ENCODE measurements around the gene FLAD1. TPM values are rescaled to one million over a fixed set of nuclear protein-coding genes. Genes with fewer than 3 reads are reported as not detected.

The FLAD1 gene
- 60.4 and 68.0 TPM in 2 replicates for total RNA-seq (2014; rRNA removed; shearing (Covaris generic))
- polyA plus RNA-seq (2014; cell fraction: nucleus; rRNA removed), result 92.8 and 106 TPM in 2 replicates

DNA sequence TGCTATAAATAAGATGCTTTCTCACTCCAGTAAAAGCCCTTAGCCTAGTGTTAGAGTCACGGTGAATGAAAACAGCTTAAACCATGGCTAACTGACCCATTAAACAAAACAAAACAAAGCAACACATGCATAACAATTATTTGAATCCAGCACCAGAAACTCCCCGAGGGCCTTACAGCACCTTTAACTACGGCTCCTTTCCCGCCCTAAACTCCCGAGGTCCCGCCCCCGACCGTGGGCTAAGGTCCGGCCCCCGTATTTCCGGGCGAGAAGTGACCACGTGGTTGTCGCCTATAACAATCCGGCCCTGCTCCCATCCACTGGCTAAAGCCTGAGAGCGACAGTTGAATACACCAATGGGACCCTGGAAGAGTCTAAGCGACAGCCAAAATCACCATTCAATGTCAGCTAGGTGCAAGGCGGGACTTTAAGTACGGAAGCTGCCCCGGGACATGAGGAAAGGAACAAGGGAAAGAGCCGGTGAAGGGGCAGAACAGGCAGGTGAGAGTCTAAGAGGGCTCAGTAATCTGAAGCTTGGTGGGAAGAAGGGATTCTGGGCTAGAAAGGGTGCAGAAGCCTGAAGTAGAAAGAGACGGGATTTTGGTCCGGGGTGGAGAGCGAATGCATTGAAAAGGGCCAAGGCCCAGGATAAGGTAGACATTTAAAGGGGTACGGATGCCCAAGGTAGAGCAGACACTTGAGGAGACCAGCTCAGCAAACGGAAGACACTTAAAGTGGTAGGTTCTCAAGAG, at the start of gene FLAD1:
Gene FLAD1, plus strand, starts transcription at position 448 of the 752 bp plus-strand sequence. CDS start 351 bp downstream, outside the sequence.
- peak; percentile 100 for DNase-seq (ENCODE audit: extremely low read depth, low read depth)

DNA sequence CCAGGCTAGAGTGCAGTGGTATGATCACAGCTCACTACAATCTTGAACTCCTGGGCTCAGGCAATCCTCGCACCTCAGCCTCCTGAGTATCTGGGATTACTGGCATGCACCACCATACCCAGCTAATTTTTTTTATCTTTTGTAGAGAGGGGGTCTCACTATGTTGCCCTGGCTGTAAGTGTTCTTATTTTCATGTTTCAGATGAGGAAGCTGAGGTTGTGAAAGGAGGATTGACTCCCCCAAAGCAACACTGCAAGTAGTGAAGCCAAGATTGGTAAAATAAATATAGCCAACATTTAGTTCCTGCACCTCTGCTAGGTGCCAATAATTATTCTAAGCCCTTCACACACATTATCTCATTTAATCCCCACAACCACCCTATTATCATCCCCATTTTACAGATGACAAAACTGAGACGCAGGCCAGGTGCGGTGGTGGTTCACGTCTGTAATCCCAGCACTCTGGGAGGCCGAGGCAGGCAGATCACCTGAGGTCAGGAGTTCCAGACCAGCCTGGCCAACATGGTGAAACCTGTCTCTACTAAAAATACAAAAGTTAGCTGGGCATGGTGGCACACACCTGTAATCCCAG, 48.7 kb upstream of the FLAD1 start:
- no peak for DNase-seq (ENCODE audit: extremely low read depth, low read depth)

DNA sequence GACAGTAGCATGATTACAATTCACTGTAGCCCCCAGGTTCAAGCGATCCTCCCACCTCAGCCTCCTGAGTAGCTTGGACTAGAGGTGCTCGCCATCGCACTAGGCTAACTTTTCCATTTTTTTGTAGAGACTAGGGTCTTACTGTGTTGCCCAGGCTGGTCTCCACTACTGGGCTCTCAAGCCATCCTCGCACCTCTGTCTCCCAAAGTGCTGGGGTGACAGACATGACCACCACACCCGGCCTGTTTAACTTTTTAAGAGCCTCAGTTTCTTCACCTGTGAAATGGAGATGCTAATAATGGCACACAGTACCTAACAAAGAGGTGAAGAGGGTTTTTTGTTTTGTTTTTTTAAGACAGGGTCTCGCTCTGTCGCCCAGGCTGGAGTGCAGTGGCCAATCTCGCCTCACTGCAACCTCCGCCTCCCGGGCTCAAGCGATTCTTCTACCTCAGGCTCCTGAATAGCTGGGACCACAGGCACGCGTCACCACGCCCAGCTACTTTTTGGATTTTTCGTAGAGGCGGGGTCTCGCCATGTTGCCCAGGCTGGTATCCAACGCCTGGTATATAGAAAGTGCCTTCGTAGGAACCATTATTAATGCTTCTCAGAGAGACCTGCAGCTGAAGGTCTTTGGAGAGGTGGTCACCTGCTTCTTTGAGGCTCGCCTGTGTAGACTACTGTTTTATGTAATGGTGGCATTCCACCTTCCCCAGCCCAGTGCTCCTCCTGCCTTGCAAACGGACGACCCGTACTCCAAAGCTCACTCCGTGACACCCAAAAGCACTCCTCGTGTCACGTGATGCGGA, 47.2 kb upstream of the FLAD1 start:
- DNase-seq (ENCODE audit: extremely low read depth, low read depth), result no peak

DNA sequence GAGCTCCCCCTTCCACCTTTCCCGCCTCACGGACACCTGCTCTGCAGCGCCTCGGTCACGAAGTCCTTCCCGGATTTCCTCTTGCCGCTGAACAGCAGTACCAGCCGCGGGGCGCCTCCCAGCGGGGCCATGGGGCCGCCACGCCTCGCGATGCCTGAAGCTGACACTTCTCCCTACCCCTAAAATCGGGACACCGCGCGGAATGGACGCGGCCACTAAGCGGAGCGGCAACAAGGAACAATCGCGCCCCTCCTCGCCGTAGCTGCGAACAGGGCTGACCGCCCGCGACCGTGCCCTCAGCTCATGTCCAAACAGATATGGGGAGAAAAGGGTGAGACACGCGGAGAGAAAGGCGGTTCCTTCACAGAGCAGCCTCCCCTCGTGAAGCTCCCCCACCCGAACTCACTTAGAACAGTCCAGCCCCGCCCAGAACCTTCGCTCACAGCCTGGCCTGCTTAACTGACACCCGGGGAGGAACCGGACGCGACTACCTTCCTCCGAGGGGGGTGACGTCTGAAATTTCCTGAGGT, 46.5 kb upstream of the FLAD1 start, which contains the start of gene PMVK:
Gene PMVK, minus strand, starts transcription at position 165 of the 530 bp plus-strand sequence. Its CDS starts 34 bp downstream, at position 131.
- DNase-seq (ENCODE audit: extremely low read depth, low read depth), result peak; percentile 96

DNA sequence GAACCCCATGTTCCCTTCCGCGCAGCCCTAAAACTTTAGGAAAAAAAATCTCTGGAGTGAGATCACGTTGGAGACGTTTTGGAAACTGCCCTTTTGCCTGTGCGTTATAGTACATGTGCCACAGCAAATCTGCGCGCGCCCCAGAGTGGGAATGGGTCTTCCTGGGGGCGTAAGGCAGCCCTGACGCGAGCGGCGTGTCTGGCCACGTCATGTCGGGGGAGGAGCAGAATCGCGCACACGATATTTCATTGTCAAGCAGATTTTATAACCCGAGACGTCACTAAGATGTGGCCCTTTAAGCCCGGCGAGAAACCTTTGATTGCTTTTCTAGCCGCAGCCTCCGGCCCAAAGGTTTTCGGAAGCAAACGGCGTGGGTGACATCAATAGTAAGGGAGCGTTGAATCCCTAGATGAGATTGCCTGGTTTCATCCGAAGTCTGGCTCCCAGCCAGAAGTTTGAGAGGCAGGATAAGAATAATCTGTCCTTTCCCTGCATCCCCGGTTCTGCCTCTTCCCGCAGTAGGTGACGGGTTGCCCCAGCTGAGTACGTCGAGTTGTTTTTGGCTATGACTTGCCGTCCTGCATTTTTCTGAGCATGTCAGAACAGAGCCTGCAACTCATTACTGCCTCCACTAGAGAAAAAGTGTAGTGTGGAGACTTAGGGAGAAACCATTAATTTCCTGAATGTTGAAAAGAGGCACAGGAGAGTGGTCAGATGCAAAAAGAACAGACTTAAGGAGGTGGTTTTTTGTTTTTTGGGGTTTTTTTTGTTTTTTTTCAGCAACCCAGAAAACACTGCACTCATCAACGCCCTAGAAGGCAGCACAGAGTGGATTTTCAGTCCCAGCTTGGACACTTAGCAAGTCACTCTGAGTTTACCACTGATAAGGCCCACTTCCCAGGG, 45.8 kb upstream of the FLAD1 start:
- peak; percentile 93 for DNase-seq (ENCODE audit: extremely low read depth, low read depth)

DNA sequence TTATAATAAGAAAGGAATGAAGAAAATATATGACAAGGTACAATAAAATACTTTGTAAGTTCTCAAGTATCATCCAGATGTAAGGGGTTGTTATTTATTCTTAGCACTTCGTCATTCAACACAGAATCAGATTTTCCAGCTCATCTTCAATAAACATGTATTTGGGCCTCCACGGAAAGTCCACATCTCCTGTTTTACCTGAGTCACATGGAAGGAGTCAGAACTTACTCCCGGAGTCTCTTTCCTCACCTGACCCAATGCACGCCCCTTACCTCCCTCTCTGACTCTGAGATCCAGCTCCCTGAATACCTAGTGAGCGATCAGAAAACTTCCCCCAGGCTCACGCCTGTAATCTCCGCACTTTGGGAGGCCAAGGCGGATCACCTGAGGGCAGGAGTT, 45.2 kb upstream of the FLAD1 start:
- DNase-seq (ENCODE audit: extremely low read depth, low read depth), result no peak

DNA sequence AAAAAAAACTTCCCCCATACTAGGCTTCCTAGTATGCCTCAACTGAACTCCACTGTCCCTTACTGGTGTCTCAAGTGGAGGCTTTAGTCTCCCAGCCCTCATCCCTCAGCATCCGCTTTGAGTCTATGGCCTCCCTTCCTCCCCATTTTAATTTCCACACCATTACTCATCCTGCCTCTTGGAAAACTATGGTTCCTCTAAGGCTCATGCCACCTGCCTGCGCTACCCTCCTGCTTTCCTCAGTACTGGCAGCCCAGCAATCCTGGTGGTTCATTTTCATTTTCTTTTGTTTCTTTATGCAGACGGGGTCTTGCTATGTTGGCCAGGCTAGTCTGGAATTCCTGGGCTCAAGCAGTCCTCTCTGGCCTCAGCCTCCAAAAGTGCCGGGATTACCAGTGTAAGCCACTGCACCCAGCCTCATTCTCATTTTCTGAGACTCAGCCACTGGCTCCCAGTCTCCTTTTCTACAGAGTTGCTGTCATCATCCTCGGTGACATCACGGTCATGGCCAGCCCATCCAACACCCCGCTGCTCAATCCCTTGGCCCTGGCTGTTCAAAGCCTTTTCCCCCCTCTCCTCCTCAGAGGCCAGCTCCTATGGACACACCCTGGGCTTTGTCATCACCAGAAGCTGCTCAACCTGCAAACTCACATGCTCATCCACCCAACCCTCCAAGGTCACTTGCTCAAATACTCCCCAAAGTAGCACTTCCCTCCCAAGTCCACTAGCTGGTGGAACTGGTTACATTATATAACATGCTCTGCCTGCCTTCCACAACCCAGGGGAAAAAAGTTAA, 44.3 kb upstream of the FLAD1 start:
- no peak for DNase-seq (ENCODE audit: extremely low read depth, low read depth)

DNA sequence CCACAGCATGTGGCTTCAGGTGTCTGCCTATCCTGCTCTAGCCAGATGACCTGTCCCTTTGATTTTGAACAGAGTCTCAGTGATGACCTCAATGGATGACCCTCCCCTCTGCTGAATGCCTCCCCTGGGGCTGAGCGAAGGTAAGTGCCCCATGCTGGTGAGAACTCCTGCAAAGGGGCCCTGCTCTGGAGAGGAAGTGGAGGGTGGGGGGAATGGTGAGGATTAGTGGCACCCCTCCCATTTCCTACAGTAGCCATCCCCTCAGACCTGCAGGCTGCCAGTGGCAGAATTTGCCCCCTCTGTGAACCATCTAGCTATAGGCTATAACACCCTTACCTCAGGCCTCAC, 43.0 kb upstream of the FLAD1 start:
- DNase-seq (ENCODE audit: extremely low read depth, low read depth), result no peak

DNA sequence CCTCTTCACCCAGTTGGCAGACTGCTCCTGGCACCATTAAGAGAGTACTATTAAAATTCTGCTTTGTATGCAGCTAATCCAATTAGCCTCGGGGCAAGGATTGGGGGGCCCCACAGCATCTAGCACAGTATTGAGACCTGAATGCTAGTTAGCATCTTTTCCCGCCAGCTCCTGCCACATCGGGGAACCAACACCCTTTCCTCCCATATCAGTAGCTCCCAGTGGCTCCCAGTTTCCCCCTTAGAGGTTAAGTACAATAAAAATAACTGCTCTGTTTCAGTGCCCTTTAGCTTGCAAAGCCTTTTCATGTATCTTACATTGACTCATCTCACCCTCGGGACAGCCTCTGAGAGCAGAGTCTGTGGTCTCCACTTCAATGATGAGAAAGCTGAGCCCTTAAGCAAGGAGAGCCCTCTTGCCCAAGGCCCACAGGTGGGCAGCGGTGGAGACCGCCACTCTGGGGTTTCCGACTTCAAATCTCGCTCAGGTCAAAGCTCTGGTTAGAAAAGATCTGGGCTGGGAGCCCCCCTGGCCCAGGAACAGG, 42.4 kb upstream of the FLAD1 start:
- DNase-seq (ENCODE audit: extremely low read depth, low read depth), result no peak

DNA sequence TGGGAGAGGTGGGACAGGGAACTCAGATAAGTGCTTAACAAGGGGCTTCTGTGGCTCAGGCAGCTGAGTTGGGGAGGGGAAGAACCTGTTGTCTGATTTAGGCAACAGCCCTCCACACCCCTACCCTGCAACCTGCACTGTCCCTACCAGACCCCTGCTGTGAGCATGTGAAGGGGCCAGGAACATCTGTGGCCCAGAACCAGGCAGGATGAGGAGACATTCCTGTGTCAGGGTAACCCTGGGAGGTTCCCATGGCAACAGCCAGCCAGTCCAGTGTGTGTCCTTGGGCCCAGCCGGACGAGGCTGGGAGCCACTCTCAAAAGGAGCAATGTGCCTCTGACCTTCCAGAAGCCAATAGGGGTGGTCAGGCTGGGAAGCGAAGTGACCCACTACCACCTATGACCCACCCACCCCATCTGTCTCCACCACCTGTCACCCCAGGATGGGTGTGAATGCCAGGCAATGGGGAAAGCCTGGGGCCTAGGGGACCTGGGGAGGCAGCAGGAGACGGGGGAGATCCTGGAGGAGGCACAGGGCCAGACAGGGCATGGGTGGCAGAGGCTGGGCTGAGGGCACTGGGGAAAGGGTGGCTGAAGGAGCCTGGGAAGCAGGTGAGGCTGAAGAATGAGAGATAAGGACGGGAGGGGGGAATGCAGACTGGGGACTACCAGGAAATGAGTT, 41.7 kb upstream of the FLAD1 start:
- DNase-seq (ENCODE audit: extremely low read depth, low read depth), result no peak

DNA sequence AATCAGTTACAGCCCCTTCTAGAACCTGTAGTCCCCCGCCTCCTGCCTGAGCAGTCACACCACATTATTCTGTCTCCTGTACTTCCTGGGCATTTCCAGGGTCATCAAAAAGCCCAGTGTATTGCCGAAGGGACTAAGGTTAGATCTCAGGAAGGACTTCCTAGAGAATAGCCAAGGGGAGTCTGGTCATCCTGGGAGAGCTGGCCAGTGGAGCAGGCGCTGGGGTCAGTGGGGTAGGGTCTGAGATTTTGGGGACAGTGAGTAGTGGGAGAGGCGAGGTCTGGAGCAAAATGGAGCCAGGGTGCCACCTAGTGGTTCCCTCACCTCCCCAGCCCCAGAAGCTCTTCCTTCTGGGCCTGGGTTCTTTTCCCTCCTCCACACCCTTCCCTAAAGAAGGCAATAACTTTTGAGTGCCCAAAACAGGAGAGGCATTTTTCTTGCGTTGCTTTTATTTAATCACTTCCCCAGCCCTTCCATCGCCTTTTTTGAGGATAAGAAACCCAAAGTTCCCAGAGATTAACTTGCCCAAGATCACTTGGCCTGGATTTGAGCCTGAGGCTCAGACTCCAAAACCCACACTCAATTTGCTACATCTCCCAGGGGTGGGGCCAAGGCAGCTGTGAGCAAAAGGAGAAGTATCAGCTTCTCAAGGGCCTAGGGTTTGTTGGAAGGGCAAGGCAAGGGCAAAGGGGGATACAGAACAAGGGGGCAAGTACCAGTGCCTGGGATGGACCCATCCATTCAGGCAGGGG, 39.3 kb upstream of the FLAD1 start:
- peak; percentile 56 for DNase-seq (ENCODE audit: extremely low read depth, low read depth)

DNA sequence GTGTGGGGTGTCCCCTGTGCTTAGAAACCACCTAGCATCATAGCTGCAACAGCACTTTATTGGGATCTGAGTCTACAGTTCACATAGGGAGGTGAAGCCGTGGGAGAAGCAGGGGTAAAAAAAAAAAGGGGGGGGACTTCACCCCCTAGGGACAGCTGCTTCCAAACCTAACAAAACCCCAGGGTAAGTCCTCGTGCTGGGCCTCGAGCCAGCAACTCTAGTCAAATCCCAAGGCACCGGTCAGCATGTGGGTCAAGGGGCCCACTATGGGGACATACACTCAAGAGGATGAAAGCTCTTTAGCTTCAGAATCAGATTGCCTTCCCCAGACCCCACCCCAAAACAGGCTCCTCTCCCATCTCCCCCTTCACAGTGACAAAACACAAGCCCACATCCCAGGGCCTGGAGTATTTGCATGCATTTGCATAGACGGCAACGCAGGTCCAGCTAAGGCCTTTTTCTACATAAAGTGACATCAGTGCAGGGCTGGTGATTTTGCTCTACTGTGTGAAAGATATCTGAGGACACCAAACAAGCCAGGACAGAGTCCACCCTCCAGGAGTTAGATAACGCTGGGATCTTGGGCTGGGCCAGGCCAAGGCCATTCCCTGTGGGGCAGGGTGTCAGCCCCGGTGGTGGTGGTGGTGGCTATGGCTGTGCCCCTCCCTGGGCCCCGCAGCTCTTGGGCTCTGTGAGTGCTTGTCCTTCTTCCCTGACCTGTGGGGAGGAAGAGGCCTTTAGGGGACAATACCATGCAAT, 38.6 kb upstream of the FLAD1 start:
- no peak for DNase-seq (ENCODE audit: extremely low read depth, low read depth)

DNA sequence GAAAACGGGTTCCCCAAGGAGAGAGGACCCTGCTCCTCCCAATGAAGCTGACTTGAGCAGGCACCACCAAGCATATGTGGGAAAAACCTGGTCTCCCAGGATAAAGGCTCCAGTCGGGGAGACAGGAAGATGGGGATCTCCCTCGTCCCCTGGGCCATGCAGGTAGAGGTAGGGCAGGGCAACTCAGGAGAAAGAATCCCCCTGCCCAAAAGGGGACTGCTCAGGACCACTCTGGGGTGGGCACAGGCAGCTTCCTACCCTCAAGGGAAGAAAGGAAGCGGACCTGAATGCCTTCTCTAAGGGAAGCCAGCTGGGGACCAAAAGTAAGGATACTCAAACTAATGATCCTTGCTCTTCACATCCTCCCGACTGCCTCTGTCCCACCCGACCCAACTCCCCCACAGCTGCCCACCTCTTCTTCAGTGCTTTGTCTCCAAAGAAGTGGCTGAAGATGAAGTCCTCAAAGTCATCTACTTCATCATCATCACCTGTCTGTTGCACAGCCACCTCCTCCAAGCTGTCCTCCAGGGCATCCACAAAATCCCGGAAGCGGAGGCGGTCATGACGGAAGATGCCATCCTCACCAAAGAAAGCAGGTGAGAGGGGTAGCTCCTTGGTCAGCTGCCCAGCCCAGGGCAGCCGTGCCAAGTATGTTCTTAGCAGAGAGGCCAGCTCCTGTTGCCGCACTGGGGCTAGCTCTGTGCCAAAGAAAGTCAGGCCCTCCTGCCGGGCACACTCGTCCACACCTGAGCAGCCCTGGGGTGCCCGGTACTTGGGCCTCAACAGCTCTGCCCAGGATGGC, 37.8 kb upstream of the FLAD1 start:
- DNase-seq (ENCODE audit: extremely low read depth, low read depth), result no peak

DNA sequence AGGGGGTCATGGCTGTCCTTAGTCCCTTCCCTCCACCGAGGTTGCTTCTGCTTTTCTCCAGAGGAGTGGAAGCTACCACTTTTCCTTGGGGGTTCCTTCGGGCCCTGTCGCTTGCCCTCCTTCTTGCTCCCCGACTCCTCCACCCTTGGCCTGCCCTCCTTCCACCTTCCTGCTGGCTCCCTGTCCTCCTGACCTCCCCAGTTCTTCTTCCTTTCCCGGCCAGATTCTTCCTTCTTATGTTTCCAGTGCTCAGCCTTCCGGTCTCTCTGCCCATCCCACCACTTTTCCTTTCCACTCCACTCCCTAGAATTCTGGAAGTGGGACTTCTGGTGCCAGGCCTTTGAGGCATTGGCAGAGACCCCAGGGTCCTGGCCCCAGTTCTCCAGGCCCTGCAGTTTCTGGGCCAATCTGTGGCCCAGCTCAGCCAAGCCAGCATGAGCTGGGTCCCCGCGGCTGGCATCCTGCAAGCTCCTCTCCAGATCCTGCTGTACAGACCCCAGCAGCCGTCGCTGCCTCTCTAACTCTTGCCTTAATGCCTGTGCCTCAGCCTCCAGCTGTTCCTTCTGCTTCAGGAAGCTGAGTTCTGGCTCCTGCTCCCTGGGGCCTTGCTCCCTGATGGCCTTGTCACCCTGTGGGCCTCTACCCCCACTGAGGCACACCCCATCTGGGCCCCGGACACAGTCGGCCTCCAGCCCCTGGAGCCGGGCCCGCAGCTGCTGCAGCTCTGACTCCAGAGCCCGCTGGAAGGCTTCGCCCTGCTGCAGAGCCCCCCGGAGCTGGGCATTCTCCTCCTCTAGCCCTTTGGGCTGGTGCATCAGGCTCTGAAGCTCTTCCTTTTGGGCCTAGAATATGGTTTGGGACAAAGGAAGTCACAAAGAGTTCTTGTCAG, 36.9 kb upstream of the FLAD1 start:
- no peak for DNase-seq (ENCODE audit: extremely low read depth, low read depth)

DNA sequence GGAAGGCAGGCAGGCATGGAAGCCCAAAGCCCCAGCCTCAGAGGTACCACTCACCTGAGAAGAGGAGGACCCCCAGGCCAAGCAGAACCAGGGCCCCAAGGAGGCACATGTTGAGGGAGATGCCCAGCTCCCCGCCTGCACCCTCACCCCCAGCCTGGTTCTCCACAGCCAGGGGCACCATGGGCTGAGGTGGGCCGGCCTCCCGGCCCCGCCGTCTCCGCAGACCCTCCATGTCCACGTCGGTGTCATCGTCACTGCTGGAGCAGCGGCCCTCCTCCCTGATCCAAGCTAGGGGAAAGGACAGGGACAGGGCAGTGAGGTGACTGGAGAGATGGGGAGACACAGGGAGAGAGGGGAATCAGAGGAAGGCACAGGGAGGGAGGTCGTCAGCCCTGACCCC, 35.1 kb upstream of the FLAD1 start:
- DNase-seq (ENCODE audit: extremely low read depth, low read depth), result no peak

Measured in NCI-H460 (cell line).